ENCODE measurements around the gene THBS2. TPM values are rescaled to one million over a fixed set of nuclear protein-coding genes. Genes with fewer than 3 reads are reported as not detected.

Gene THBS2
- total RNA-seq, 3 donors from 2014 or later, result 3.7 to 39.1 (median 4.0) TPM

DNA sequence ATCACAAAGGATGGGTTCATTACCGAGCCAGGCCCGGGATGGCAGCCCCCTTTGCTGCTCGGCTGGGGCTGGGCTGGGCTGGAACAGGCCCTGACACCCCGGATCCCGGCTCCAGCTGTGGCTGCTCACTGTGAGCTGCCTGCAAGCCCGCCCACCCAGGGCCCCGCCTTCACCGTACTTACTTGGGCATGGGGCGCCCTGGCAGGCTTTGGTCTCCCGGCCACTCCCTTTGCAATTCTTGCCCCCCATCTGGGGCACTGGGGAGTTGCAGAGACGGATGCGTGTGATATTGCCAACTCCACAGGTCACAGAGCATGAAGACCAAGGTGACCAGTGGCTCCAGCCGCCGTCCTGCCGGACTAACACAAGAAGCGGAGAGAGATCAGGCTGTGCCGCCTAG lies 16.7 kb downstream of the THBS2 start:
- H3K4me1 ChIP-seq (ENCODE audit: low read depth), result no peaks in the 10 kb centered on the region
- no peaks in the 10 kb centered on the region for H3K9me3 ChIP-seq
- no peak for DNase-seq
- intact Hi-C loops (cut with DNase I, micrococcal nuclease), result no loop called here
- no peak for TF ChIP-seq CTCF (IDR thresholded peaks at IDR 0.05)
- no peak for ATAC-seq
- no peaks in the 10 kb centered on the region for H3K36me3 ChIP-seq (ENCODE audit: low read depth)
- no peak overlapping the region for H3K4me3 ChIP-seq

GRCh38 chr6:169236545-169236944 lies 17.1 kb downstream of the THBS2 start:
- DNase-seq, result no peak
- Histone ChIP-seq H3K36me3 (ENCODE audit: low read depth) (no peaks in the 10 kb centered on the region), H3K4me1 (ENCODE audit: low read depth) (no peaks in the 10 kb centered on the region), H3K4me3 (no peak overlapping the region), H3K9me3 (no peaks in the 10 kb centered on the region)
- ATAC-seq, result no peak
- TF ChIP-seq CTCF (IDR thresholded peaks at IDR 0.05), result no peak
- intact Hi-C loops (cut with DNase I, micrococcal nuclease), result no loop called here

- Histone ChIP-seq H3K4me3 (no peak overlapping the region), H3K4me1 (ENCODE audit: low read depth) (no peaks in the 10 kb centered on the region), H3K9me3 (no peaks in the 10 kb centered on the region), H3K36me3 (ENCODE audit: low read depth) (no peaks in the 10 kb centered on the region)
- DNase-seq, result no peak
- intact Hi-C loops (cut with DNase I, micrococcal nuclease), result no loop called here
- TF ChIP-seq CTCF (IDR thresholded peaks at IDR 0.05), result no peak
- ATAC-seq, result no peak
These were observed 18.4 kb downstream of the THBS2 start for GRCh38 chr6:169235286-169235685.

GRCh38 chr6:169234634-169235033 lies 19.0 kb downstream of the THBS2 start:
- intact Hi-C loops (cut with DNase I, micrococcal nuclease), result no loop called here
- H3K9me3 ChIP-seq, result no peaks in the 10 kb centered on the region
- H3K4me1 ChIP-seq (ENCODE audit: low read depth), result no peaks in the 10 kb centered on the region
- H3K4me3 ChIP-seq, result no peak overlapping the region
- no peak for TF ChIP-seq CTCF (IDR thresholded peaks at IDR 0.05)
- H3K36me3 ChIP-seq (ENCODE audit: low read depth), result no peaks in the 10 kb centered on the region
- ATAC-seq, result no peak
- no peak for DNase-seq

DNA sequence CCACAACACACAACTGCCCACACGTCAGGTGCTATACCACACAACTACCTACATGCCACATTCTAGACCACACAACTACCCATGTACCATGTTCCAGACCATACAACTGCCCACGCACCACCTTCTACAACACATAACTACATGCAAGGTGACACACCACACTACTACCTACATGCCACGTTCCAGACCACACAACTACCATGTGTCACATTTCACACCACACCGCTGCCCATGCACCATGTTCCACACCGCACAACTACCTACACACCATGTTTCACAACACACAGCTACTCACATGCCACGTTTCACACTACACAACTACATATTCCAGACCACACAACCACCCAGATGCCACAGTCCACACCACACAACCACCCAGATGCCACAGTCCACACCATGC lies 19.8 kb downstream of the THBS2 start:
- no peak for ATAC-seq
- intact Hi-C loops (cut with DNase I, micrococcal nuclease), result no loop called here

More for the DNA sequence above, 19.8 kb downstream of the THBS2 start:
- Histone ChIP-seq H3K9me3 (no peaks in the 10 kb centered on the region), H3K4me3 (no peak overlapping the region), H3K4me1 (ENCODE audit: low read depth) (no peaks in the 10 kb centered on the region), H3K36me3 (ENCODE audit: low read depth) (no peaks in the 10 kb centered on the region)
- no peak for TF ChIP-seq CTCF (IDR thresholded peaks at IDR 0.05)
- DNase-seq, result no peak

Measured in mucosa of descending colon (tissue), 3 donors.